Endothelial cell of umbilical vein (primary cell): ENCODE results near the gene NOTCH2. TPM values are rescaled to one million over a fixed set of nuclear protein-coding genes. Genes with fewer than 3 reads are reported as not detected.

Experiments used
- BruUV-seq: library from RNA; stranded (reverse); fragments of 400-500 nt; replicated peaks from 2 replicates; lab custom pipeline; 2021; lab: Mats Ljungman, UMichigan
- CTCF ChIA-PET: fragments of 300-600, 350-600 bp; sonication (Branson Sonifier 250); formaldehyde crosslinking; loops from one replicate; lab custom pipeline; 2021; ENCODE audit warnings: antibody characterized with exemption, inconsistent platforms; lab: Charles Lee
- POLR2A ChIA-PET: fragments of 300-600, 350-600 bp; sonication (Branson Sonifier 250); formaldehyde crosslinking; loops from one replicate; lab custom pipeline; 2021; ENCODE audit warnings: antibody characterized with exemption, inconsistent platforms; lab: Charles Lee
- DNase-seq: peaks from one replicate; pipeline ENCODE4 v3.0.0-alpha.2; 2011; ENCODE audit warnings: low read depth, low spot score
- FAIRE-seq: peaks from 2 replicates; lab custom pipeline; 2011; peaks lifted over from hg19 to GRCh38; lab: Jason Lieb, UNC
- H2AFZ ChIP-seq: 2 replicates; pipeline ENCODE4 v1.6.0; 2012; ENCODE audit warnings: low read depth, low read length, control low read depth, inconsistent platforms
- H3K27ac ChIP-seq: 2 replicates; pipeline ENCODE4 v1.5.1; 2011; ENCODE audit warnings: low read depth, mild to moderate bottlenecking, control low read depth, low read length, moderate library complexity; ENCODE audit not compliant: insufficient read depth
- H3K27me3 ChIP-seq, 2 experiments: 2 replicates each; pipeline versions ENCODE4 v1.6.0 to v1.6.1; 2011; ENCODE audit warnings: low read length in 2 of 2, mixed read lengths in 1 of 2; ENCODE audit not compliant: control insufficient read depth in 2 of 2, insufficient read depth in 2 of 2
- H3K36me3 ChIP-seq, 2 experiments: 2 replicates in 1 of 2; 3 replicates in 1 of 2; pipeline ENCODE4 v1.5.1; 2011; ENCODE audit warnings: low read length in 2 of 2, mild to moderate bottlenecking in 1 of 2, moderate library complexity in 1 of 2; ENCODE audit not compliant: control insufficient read depth in 2 of 2, insufficient read depth in 2 of 2; ENCODE audit errors: extremely low read depth in 1 of 2
- H3K4me1 ChIP-seq: 3 replicates; pipeline ENCODE4 v1.5.1; 2011; ENCODE audit warnings: mild to moderate bottlenecking, low read length; ENCODE audit not compliant: control insufficient read depth, insufficient read depth; ENCODE audit errors: extremely low read depth
- H3K4me2 ChIP-seq: 2 replicates; pipeline ENCODE4 v1.6.1; 2011; ENCODE audit warnings: low read length, control low read depth, mixed read lengths; ENCODE audit not compliant: insufficient read depth
- H3K4me3 ChIP-seq, 3 experiments: fragments of 200-600 bp in 1 of 3; sonication (generic), shearing (Covaris generic) in 1 of 3; replicated peaks in 1 of 3; 2 replicates each; pipeline ENCODE4 v1.5.1; 2011 to 2016; ENCODE audit warnings: control low read depth in 3 of 3, low read length in 3 of 3, mild to moderate bottlenecking in 2 of 3, inconsistent platforms in 1 of 3, low read depth in 1 of 3, moderate library complexity in 1 of 3; ENCODE audit not compliant: insufficient read depth in 1 of 3
- H3K79me2 ChIP-seq: 2 replicates; pipeline ENCODE4 v1.6.0; 2012; ENCODE audit warnings: low read length, inconsistent platforms; ENCODE audit not compliant: control insufficient read depth, insufficient read depth
- H3K9ac ChIP-seq: replicated peaks from 2 replicates; pipeline ENCODE3; 2011; ENCODE audit warnings: low read length, control low read depth; ENCODE audit not compliant: insufficient read depth; ENCODE audit errors: extremely low read depth
- H3K9me1 ChIP-seq: replicated peaks from 3 replicates; pipeline ENCODE4 v1.6.0; 2011; ENCODE audit warnings: mild to moderate bottlenecking, low read length; ENCODE audit not compliant: control insufficient read depth, insufficient read depth; ENCODE audit errors: extremely low read depth
- H3K9me3 ChIP-seq: replicated peaks from 2 replicates; pipeline ENCODE4 v1.5.1; 2012; ENCODE audit warnings: low read length, inconsistent platforms; ENCODE audit not compliant: control insufficient read depth, insufficient read depth
- H4K20me1 ChIP-seq: replicated peaks from 2 replicates; pipeline ENCODE3; 2011; ENCODE audit warnings: mild to moderate bottlenecking, low read length; ENCODE audit not compliant: control insufficient read depth, insufficient read depth; ENCODE audit errors: extremely low read depth
- EZH2 ChIP-seq: IDR thresholded peaks from 2 replicates; pipeline ENCODE4 v1.6.1; 2012; ENCODE audit warnings: borderline replicate concordance, low read depth, mild to moderate bottlenecking, moderate library complexity, low read length, inconsistent platforms; ENCODE audit not compliant: severe bottlenecking
- FOS ChIP-seq: IDR thresholded peaks from 2 replicates; pipeline ENCODE4 v1.6.1; 2011; ENCODE audit warnings: mild to moderate bottlenecking, low read length, moderate library complexity, borderline replicate concordance; ENCODE audit not compliant: insufficient read depth
- GATA2 ChIP-seq: IDR thresholded peaks from 2 replicates; pipeline ENCODE4 v1.7.0; 2011; ENCODE audit warnings: low read depth, mild to moderate bottlenecking, moderate library complexity, mixed read lengths, low read length; ENCODE audit not compliant: insufficient read length, insufficient read depth
- JUN ChIP-seq: IDR thresholded peaks from 2 replicates; pipeline ENCODE4 v1.6.1; 2011; ENCODE audit warnings: borderline replicate concordance, low read depth; ENCODE audit not compliant: insufficient read length, insufficient read depth
- MYC ChIP-seq: IDR thresholded peaks from one replicate; pipeline ENCODE4 v1.6.1; 2011; ENCODE audit warnings: mild to moderate bottlenecking, low read depth, low read length
- POLR2AphosphoS5 ChIP-seq: IDR thresholded peaks from 2 replicates; pipeline ENCODE4 v1.6.1; 2012; ENCODE audit warnings: low read depth, mild to moderate bottlenecking, control low read depth, low read length, moderate library complexity; ENCODE audit not compliant: insufficient read depth
- dilution Hi-C: fragments of 300-500 bp; cut with MboI; formaldehyde crosslinking; loops from one replicate; pipeline ENCODE4 v1.15.0; 2019; ENCODE audit warnings: low sequenced_read_pairs; ENCODE audit not compliant: extremely low pct_ligation_motif_present
- intact Hi-C: fragments of 100-400 bp; cut with micrococcal nuclease; formaldehyde crosslinking; loops from one replicate; pipeline ENCODE4 v1.10.0; 2022
- polyA plus RNA-seq, 4 experiments: library from polyadenylated mRNA; depleted of rRNA in 3 of 4; stranded (reverse) in 3 of 4; unstranded in 1 of 4; fragments of >200 nt; gene quantifications; 2 replicates each; pipeline versions ENCODE4 v1.2.1 to v1.2.3, GENCODE V29; 2011 to 2012; ENCODE audit warnings: missing spikeins in 1 of 4
- total RNA-seq: library from RNA; stranded (reverse); gene quantifications from 2 replicates; pipeline ENCODE4 v1.2.3, GENCODE V29; 2021
- TF ChIP-seq, protein P1 (sequence below), 2 donors: IDR thresholded peaks; 1 replicate in 1 of 2; 2 replicates in 1 of 2; pipeline ENCODE4 v1.5.1; 2011; ENCODE audit warnings: low read length in 2 of 2, mild to moderate bottlenecking in 2 of 2, moderate library complexity in 2 of 2, control low read depth in 1 of 2, inconsistent platforms in 1 of 2, low read depth in 1 of 2; ENCODE audit not compliant: insufficient read depth in 1 of 2; ENCODE audit errors: extremely low read depth in 1 of 2
- TF ChIP-seq, protein P2 (sequence below): IDR thresholded peaks from 2 replicates; pipeline ENCODE4 v1.6.1; 2011; ENCODE audit not compliant: insufficient read depth, insufficient read length

Gene NOTCH2
- total and polyA plus RNA-seq, 2 donors (not counting 3 experiments of a cell fraction or from before 2014, with no cell fraction given) = 14.3 to 49.1 TPM

DNA sequence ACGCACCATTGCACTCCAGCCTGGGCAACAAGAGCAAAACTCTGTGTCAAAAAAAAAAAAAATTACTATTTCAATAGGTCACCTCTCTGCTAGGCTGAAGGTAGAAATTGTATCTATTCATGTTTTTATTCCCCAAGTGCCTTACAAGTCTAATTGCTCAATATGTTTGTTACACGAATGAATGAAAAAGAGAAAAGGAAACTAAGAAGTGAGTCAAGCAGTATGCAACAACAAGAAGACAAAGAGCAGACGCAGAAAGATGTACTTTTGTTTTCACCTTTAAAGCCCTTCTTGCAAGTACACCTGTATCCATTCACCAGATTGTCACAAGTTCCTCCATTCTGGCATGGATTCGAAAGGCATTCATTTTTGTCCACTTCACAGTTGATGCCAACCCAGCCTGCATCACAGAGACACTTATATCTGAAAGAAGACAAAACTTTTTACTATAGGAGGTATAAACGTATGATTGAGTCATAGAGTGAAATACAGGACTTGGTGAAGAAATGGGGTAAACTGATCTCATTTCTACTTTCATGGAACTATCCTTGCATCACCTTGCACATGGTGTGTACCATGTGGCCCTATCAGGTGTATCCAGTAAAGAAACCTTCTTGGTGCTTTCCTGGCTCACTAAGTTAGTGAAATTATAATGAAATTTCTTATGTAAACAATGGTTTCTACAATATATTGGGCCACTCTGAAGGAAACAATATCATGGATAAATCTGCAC is 116.0 kb downstream of the NOTCH2 start:
- Histone ChIP-seq H3K36me3 (peaks cover 3 to 7% of the 10 kb centered on the region in 2 experiments), H2AFZ (no peak overlapping the region), H3K27me3 (no peaks in the 10 kb centered on the region), H3K79me2 (no peaks in the 10 kb centered on the region), H3K9me3 (no peaks in the 10 kb centered on the region), H3K4me3 (no peak overlapping the region), H3K9ac (no peak overlapping the region), H3K9me1 (no peaks in the 10 kb centered on the region), H3K4me2 (no peak overlapping the region), H3K27ac (no peak overlapping the region), H3K4me1 (no peaks in the 10 kb centered on the region), H4K20me1 (no peaks in the 10 kb centered on the region)
- DNase-seq (no peak), FAIRE-seq (no peak)
- CTCF ChIA-PET = no interaction called here
- TF ChIP-seq EZH2 (no peak), MYC (no peak), JUN (no peak), FOS (no peak), POLR2AphosphoS5 (no peak), GATA2 (no peak)
- TF ChIP-seq, protein P1, sequence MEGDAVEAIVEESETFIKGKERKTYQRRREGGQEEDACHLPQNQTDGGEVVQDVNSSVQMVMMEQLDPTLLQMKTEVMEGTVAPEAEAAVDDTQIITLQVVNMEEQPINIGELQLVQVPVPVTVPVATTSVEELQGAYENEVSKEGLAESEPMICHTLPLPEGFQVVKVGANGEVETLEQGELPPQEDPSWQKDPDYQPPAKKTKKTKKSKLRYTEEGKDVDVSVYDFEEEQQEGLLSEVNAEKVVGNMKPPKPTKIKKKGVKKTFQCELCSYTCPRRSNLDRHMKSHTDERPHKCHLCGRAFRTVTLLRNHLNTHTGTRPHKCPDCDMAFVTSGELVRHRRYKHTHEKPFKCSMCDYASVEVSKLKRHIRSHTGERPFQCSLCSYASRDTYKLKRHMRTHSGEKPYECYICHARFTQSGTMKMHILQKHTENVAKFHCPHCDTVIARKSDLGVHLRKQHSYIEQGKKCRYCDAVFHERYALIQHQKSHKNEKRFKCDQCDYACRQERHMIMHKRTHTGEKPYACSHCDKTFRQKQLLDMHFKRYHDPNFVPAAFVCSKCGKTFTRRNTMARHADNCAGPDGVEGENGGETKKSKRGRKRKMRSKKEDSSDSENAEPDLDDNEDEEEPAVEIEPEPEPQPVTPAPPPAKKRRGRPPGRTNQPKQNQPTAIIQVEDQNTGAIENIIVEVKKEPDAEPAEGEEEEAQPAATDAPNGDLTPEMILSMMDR (IDR thresholded peaks at IDR 0.05; ENCODE audit: extremely low read depth in 1 of 2, insufficient read depth in 1 of 2, low read depth in 1 of 2, low read length in 2 of 2) = no peak
- TF ChIP-seq, protein P2, sequence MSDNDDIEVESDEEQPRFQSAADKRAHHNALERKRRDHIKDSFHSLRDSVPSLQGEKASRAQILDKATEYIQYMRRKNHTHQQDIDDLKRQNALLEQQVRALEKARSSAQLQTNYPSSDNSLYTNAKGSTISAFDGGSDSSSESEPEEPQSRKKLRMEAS = no peak
- intact Hi-C loops (no loop called here), dilution Hi-C loops (no loop called here)
- no TSS peak for BruUV-seq
- POLR2A ChIA-PET = no interaction called here
